NCI-H345 (cell line): ENCODE results near the gene SLC51A.
"Not testable (repeated sequence)": the region's sequence is repeated elsewhere in the genome, so short reads cannot be mapped to it uniquely, and the experiment has no call there.

Source experiments
- DNase-seq: peaks from one replicate; lab custom pipeline; 2025; lab: John Stamatoyannopoulos, UW

Gene SLC51A

DNA sequence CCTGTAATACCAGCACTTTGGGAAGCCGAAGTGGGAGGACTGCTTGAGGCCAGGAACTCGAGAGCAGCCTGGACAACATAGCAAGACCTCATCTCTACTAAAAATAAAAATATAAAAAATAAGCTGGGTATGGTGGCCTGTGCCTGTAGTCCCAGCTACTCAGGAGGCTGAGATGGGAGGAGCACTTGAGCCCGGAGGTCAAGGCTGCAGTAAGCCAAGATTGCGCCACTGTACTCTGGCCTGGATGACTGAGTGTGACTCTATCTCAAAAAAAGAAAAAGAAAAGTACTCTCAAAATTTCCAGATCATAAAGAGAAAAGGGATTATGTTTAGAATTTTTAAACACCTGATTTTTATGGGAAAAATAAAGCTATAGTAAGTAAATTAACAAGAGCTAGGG lies 24.1 kb downstream of the SLC51A start:
- DNase-seq: no peak

DNA sequence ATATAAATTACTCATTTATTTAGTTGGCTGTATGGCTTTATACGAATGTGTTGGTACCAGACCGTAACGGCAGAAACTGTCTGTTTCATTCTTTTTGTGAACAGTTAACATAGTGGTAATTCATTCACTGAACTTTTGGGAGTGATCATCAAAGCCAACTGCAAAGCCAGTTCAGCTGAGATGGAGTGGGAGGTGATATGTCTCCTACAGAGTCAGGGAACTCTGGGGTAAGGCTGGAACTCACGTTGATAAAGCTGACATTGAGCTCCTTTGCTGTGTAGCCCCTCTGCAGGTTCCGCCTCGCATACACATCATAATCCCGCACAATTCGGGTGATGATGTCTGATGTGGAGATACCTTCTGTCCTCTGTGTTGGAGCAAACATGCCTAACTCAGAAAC lies 25.4 kb downstream of the SLC51A start:
- no peak for DNase-seq

DNA sequence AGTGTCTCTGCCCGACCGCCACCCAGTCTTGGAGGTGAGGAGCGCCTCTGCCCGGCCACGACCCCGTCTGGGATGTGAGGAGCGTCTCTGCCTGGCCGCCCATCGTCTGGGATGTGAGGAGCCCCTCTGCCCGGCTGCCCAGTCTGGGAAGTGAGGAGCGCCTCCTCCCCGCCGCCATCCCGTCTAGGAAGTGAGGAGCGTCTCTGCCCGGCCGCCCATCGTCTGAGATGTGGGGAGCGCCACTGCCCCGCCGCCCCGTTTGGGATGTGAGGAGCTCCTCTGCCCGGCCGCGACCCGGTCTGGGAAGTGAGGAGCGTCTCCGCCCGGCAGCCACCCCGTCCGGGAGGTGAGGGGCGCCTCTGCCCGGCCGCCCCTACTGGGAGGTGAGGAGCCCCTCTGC lies 27.8 kb downstream of the SLC51A start:
- not testable (repeated sequence) for DNase-seq

DNA sequence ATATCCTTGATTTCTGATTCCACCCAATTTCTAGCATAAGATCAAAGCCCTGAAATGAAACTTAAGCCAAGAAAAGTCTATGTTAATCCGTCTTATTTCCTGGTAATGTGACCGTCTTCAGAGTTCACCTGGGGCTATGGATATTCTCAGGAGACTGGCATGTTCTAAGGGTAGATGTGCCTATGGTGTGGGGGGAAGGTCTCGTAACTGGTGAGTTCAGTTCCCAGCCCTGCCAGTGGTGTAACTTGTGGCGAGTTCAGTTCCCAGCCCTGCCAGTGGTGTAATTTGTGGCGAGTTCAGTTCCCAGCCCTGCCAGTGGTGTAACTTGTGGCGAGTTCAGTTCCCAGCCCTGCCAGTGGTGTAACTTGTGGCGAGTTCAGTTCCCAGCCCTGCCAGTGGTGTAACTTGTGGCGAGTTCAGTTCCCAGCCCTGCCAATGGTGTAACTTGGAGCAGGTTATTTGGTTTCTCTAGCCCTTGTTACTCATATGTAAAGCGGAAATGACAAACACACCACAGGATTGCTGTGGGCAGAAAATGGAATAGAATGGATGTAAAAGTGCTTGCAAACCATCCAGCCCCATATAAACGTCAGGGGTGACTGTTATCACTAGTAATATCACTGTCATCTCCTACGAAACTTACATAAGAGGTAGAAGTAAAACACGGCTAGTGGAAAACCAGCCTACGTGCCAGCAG lies 30.4 kb downstream of the SLC51A start:
- DNase-seq: no peak

DNA sequence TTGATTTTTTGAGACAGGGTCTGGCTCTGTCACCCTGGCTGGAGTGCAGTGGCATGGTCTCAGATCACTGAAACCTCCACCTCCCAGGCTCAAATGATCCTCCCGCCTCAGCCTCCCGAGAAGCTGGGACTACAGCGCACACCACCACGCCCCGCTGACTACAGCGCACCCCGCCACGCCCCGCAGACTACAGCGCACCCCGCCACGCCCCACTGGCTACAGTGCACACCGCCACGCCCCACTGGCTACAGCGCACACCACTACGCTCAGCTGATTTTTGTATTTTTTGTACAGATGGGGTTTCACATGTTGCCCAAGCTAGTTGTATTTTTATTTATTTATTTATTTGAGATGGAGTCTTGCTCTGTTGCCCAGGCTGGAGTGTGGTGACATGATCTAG lies 35.6 kb downstream of the SLC51A start:
- no peak for DNase-seq

DNA sequence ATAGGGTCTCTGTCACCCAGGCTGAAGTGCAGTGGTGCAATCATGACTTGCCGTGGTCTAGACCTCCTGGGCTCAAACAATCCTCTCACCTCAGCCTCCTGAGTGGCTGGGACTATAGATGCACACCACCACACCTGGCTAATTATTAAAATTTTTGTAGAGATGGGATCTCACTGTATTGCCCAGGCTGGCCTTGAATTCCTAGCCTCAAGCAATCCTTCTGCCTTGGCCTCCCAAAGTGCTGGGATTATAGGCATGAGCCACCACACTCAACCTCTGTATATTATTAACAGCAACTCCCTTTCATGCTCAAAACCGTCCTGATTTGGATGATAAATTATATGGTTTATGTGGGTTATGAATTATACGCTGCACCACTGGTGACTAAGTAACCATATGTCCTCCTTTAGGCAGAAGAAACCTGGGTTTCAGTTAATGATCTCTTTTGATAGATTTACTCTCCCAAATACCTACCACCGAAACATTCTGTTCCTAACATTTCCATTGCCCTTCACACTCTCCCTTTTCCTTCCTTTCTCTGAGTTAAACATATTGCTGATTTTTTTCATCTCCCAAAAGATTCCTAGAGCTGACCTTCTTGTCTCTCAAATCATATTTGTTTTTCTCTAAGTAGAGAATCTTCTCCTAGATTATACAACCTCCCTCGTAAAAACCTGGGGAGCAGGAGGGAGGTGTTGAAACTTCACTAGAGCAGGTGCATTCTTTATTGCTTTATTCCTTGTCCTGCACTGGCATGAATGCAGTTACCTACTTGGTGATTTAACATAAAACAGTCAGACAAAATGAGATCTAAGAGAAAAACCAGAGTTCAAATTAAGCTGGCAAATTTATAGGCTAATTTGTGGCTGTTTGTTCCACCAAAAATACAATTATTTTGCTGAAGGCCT lies 38.3 kb downstream of the SLC51A start:
- DNase-seq: no peak

DNA sequence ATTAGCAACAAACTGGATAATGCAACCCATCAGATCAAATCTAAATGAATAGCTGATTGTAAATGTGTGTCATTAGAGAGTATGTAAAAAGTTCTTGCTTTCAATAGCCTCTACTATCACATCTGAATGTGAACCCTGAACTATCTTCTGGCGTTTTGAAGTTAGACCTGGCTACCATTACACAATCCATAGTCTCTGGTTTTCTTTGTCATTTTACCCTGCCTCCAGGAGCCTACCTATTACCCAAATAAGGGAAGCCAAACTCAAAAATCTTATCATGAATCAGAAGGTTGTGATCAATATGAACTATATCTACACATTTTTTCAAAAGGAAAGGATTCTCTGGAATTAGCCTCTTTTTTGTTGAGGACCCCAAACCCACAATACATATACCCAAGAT lies 39.4 kb downstream of the SLC51A start:
- no peak for DNase-seq

DNA sequence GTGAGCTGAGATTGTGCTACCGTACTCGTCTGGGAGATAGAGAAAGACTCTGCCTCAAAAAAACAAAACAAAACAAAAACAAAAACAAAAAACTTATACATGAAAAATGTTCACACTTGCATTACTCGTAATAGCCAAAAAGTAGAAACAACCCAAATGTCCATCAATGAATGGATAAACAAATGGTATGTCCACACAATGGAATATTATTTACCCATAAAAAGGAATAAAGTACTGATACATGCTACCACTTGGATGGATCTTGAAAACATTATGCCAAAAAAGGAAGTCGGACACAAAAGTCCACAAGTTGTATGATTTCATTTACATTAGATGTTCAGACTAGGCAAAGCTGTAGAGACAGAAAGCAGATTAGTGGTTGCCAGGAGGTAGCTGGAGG lies 44.5 kb downstream of the SLC51A start:
- DNase-seq: no peak

DNA sequence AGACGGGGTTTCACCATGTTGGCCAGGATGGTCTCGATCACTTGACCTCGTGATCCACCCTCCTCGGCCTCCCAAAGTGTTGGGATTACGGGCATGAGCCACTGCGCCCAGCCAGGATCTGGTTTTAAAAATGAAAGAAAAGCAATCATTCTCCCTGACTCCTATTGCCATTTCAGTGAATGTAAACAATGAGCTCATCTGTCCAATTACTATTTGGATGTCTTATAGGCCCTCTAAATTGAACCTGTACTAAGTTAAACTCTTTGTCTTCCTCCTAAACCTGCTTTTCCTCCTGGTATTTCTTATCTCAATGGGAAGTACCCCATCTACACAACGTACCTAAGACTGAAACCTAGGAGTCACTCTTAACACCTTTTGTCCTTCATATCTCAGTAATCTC lies 47.5 kb downstream of the SLC51A start:
- DNase-seq: no peak

DNA sequence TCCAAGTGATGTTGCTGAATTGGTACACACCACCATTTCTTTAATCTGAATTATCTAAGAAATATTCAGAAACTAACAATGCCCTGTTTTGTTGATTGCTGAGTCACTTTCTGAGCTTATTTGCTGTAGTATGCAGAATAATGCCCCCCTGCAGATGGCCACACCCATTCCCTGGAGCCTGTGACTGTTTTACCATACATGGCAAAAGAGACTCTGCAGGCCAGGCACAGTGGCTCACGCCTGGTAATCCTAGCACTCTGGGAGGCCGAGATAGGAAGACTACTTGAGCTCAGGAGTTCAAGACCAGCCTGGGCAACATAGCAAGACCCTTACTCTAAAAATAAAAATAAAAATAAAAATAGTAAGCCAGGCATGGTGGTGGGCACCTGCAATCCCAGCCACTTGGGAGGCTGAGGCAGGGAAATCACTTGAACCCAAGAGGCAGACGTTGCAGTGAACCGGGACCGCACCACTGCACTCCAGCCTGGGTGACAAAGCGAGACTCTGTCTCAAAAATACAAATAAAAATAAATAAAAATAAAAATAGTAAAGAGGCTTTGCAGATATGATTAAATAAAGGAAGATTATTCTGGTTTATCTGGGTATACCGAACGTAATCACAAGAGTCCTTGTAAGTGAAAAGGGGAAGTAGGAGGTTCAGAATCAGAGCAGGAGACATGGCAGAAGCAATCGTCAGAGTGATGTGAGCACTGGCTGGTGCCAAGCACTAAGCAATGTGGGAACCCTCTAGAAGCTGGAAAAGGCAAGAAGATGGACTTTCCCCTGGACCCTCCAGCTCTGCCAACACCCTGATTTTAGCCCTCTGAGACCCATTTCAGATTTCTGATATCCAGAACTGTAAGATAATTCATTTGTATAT lies 52.2 kb downstream of the SLC51A start:
- no peak for DNase-seq

DNA sequence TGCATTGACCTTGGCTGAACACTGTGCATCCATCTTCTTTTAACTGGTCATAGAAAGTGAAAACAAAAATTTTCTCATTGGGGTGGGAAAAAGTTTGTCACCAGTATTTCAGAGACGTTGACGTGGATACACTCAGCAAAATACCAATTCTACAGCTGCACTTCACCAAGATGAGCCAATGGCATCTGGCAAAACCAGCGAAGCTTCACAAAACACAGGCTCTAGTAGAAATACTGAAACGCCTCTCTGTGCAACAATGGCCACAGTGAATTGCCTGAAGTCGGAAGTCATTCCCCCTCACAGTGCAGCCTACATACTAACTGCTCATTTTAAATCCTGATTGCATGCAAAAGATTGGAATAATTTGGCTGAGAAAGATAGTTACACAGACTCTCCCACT lies 54.2 kb downstream of the SLC51A start:
- DNase-seq: no peak

DNA sequence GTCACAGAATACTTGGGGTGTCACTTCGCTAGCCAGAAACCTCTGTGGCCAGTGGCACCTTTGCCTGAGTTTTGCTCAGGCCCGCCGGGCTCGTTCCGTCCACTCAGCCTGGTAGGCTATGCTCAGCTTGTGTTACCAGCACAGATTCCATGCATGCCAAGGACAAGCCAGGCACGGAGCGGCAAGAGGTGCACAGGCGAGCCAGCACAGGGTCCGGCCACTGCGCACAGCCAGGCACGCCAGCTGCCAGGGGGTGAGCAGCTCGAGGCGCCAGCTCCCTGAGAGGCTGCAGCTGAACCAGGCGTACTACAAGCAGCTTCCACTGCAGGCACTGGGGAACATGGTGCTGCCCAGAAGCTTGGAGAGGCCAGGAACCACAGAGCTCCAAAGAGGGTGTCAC lies 56.5 kb downstream of the SLC51A start:
- no peak for DNase-seq

DNA sequence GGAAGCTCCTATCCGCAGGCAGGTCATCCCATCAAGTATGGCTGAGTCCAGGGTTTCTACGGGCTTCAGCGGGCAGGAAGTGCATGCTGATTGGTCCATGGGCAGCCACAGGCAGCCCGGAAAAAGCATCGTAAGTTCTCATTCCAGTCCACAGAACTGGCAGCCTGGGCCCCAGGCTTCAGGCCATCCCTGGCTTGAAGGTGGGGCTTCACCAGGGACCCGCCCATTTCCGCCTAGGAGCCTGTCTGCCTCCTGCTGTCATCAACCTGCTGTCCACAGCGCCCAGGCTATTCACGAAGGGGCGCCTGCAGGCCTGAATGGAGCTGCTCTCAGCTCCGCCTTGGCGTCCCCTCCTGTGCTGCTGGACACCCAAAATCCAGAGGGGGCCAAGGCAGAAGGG lies 57.3 kb downstream of the SLC51A start:
- DNase-seq: no peak

DNA sequence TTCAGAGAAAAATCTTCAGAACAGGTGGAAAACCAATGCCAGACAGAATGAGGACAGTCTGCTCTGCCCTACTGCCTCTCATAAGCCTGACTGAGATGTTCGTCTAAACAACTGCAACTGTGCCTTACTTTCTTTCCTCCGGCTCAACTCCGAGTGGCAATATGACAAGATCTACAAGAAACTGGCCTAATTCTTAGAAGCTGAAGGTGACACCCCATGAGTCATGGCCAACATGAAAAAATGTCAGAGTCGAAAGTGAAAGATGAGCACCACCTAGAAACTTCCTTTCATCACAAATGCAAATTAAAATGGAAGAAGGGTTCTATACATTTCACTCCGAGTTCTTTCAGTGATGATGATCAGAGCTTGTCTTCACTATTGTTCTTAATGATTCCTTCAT lies 58.3 kb downstream of the SLC51A start:
- no peak for DNase-seq

DNA sequence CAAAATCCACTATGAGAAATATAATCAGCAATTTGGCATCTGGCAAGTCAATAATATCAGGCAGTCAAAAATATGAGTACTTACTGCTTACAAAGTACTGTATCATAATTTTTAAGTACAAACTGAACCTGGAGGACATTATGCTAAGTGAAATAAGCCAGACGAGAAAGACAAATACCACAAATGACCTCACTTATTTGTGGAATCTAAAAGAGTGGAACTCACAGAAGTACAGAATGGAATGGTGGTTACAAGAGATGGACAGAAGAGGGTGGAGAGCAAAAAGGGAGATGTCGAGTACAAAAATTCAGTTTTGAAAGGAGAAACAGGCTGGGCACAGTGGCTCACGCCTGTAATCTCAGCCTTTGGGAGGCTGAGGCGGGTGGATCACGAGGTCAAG lies 58.8 kb downstream of the SLC51A start:
- no peak for DNase-seq

DNA sequence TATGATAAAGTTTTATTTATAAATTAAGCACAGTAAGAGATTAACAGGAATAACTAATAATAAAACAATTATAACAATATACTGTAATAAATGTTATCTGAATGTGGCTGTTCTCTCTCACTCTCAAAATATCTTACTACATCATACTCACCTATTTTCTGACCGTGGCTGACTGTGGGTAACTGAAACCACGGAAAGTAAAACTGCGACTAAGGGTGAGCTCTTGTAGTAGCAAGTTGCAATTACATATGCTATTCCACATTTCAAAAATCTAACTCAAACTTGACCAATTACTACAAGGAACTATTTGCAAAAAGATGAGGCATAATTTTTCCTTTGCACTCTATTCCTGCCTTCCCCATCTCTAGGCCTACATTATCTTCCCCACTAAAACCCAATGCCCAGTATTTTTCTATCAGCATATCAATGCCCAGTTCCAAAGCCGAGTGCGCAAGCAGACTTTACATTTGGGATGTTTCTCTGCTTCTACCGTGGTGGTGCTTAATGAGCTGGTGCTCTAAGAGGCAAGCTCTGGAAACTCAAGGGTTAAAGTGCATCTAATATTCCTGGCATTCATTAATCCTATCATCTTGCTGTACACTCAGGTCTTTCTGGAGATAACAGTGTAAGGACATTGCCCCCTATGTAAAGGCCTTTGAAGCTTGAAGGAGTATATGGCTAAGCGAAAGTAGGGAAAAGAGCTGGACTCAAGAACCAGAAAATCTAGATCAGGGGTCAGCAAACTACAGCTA lies 64.5 kb downstream of the SLC51A start:
- DNase-seq: no peak

DNA sequence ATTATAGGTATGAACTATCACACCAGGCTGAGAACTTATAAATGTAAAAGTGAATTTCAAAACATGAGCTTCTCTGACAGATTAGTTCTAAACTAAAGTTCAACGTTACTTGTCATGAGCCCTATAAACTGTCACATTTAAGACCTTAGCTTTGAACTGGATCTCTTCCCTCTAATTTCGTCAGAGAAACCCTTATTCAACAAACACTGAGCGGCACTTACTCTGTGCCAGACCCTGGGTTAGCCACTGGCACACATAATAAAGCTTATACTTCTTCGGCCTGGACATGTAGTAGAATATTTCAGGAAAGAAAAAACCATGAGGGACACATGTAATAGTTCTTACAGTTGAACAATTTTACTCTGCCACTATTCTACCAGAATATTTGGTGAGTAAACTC lies 65.6 kb downstream of the SLC51A start:
- no peak for DNase-seq
